ENCODE results near the gene KCNIP1.

DNA sequence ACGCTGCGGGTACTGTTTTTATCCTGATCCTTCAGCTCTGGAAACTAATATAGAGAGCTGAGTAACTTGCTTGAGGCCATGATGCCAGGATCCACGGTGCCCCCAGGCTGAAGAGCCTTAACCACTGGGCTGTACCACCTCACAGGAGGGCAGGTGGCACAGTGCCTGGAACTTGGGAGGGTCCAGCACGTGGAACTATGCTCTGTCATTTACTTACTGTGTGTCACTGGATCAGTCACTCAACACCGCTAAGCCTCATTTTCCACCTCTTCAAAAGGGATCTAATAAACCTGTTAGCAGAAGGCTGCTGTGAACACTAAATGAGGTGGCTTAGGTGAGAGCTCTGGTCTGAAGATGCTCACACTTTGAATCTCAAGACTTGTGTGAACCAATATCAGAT is 29.6 kb downstream of the KCNIP1 start:
- TF ChIP-seq CTCF (IDR thresholded peaks at IDR 0.05), result no peak
- TF ChIP-seq POLR2A (IDR thresholded peaks at IDR 0.05), result no peak

All from body of pancreas (tissue), 4 donors.